Measurements from ENCODE around the gene ROBO1.

Gene ROBO1

DNA sequence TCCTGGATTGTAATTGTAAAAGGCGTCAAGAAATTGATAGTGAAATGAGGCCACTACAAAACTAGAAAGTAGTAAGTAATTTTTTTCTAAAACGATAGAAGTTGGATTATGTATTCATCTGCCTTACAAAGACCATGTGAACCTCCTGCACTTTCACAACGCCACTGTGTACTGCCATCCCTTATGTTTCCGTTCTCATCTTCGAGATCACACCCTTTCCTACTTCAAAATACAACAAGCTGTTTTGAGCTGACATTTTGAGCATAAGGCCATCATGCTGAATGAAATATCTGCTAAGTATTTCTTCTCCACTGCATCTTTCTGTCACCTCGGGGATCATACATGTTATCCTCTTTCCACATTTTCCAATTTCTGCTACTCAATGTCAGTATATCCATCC is 885.5 kb downstream of the ROBO1 start:
- H3K4me3 ChIP-seq (ENCODE audit: low read depth, low read length): no peak overlapping the region
- DNase-seq (ENCODE audit: low read depth): no peak
- TF ChIP-seq, protein P1, sequence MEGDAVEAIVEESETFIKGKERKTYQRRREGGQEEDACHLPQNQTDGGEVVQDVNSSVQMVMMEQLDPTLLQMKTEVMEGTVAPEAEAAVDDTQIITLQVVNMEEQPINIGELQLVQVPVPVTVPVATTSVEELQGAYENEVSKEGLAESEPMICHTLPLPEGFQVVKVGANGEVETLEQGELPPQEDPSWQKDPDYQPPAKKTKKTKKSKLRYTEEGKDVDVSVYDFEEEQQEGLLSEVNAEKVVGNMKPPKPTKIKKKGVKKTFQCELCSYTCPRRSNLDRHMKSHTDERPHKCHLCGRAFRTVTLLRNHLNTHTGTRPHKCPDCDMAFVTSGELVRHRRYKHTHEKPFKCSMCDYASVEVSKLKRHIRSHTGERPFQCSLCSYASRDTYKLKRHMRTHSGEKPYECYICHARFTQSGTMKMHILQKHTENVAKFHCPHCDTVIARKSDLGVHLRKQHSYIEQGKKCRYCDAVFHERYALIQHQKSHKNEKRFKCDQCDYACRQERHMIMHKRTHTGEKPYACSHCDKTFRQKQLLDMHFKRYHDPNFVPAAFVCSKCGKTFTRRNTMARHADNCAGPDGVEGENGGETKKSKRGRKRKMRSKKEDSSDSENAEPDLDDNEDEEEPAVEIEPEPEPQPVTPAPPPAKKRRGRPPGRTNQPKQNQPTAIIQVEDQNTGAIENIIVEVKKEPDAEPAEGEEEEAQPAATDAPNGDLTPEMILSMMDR (conservative IDR thresholded peaks at IDR 0.05; ENCODE audit: low read depth, low read length): no peak

DNA sequence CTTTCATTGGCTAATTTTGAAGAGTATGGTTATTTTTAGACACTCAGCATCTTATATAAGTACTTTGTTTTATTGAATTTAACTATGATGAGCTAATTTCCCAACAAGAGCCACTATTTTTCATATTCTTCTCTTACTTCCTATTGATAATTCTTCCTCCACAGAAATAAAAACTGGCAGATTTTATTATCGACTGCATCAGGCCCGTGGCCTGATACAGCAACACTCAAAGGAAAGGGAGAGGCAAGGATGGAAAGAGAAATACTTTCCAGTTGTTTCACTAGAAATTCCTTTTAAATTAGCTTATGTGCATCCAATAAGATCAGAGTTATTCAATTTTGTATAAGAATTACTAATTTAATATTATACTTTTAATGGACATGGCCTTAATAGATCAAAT is 886.3 kb downstream of the ROBO1 start:
- TF ChIP-seq, protein P1 (conservative IDR thresholded peaks at IDR 0.05; ENCODE audit: low read depth, low read length): no peak
- DNase-seq (ENCODE audit: low read depth): no peak
- no peak overlapping the region for H3K4me3 ChIP-seq (ENCODE audit: low read depth, low read length)

DNA sequence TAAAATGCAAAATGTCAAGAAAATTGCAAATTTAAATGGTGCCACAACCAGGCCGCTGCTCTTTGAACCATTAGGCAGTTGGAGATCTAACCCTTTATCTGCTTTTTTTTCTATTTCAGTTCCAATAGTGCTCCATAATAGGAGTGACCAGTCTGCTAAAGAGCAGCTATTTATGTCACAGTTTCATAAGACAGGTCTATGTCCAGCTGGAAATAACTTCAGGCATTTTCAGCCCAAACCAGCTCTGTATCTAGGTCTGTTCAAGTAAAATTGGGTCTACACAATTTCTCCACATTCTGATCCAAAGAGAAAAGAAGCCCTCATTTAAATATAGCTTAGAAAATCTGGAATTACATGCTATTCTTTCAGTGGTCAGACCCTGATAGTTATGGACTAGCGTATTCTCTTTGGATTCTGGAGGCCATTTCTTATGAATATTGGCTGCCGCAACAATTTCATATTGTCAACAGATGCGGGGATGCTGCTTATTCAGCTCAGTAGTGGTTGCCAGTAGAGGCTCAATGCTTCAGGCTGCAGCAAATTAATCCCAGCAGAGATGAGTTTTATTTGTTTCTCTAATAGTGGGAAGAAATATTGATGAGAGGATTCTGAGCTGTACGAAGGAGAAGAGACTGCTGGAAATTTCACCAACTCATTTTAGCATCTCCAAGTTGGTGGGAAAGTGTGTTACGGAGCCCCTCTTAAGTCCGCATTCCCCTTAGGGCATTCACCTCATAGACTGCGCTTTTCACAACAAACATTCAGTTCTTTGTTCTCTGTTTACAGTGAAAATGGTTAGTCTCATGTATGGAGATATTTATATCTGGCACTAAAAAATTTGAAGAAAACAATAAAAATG is 887.0 kb downstream of the ROBO1 start:
- TF ChIP-seq, protein P1 (conservative IDR thresholded peaks at IDR 0.05; ENCODE audit: low read depth, low read length): no peak
- no peak for DNase-seq (ENCODE audit: low read depth)
- no peak overlapping the region for H3K4me3 ChIP-seq (ENCODE audit: low read depth, low read length)

- peak; percentile 32 for DNase-seq (ENCODE audit: low read depth)
- H3K4me3 ChIP-seq (ENCODE audit: low read depth, low read length): no peak overlapping the region
- TF ChIP-seq, protein P1 (conservative IDR thresholded peaks at IDR 0.05; ENCODE audit: low read depth, low read length): no peak
These were observed 888.4 kb downstream of the ROBO1 start for GRCh38 chr3:78879295-78879860.

- peak; percentile 15 for DNase-seq (ENCODE audit: low read depth)
- H3K4me3 ChIP-seq (ENCODE audit: low read depth, low read length): no peak overlapping the region
- TF ChIP-seq, protein P1 (conservative IDR thresholded peaks at IDR 0.05; ENCODE audit: low read depth, low read length): no peak
These were observed 889.0 kb downstream of the ROBO1 start for GRCh38 chr3:78878789-78879188.

GRCh38 chr3:78878011-78878410 is 889.8 kb downstream of the ROBO1 start:
- TF ChIP-seq, protein P1 (conservative IDR thresholded peaks at IDR 0.05; ENCODE audit: low read depth, low read length): no peak
- H3K4me3 ChIP-seq (ENCODE audit: low read depth, low read length): no peak overlapping the region
- peak; percentile 68 for DNase-seq (ENCODE audit: low read depth)
